Stimulated activated naive B cell treated with anti-CD40 and anti-IgM and Interleukin-4, amounts not matched to agents 10 μg/mL and 1 μg/mL and 100 μg/mL, for 72 hours (primary cell): ENCODE results near the gene PHTF2.
"Not testable (repeated sequence)": the region's sequence is repeated elsewhere in the genome, so short reads cannot be mapped to it uniquely, and the experiment has no call there.

Experiments
- ATAC-seq, 2 donors: fragments of 150-1000 bp; cut with Tn5 transposase; replicated peaks; 2 replicates each; pipeline ENCODE4 v1.10.0; 2021; ENCODE audit warnings: moderate library complexity in 1 of 2
- DNase-seq: peaks from one replicate; pipeline ENCODE4 v3.0.0; 2021
- H3K27ac Mint-ChIP-seq: one replicate; pipeline ENCODE4 v1.8.0; 2022; ENCODE audit warnings: mild to moderate bottlenecking, mixed read lengths
- H3K27me3 Mint-ChIP-seq, 2 donors: one replicate each; pipeline ENCODE4 v1.8.0; 2022; ENCODE audit warnings: mixed read lengths in 2 of 2
- H3K36me3 Mint-ChIP-seq, 2 donors: one replicate each; pipeline ENCODE4 v1.8.0; 2022; ENCODE audit warnings: mixed read lengths in 2 of 2, mild to moderate bottlenecking in 1 of 2
- H3K4me1 Mint-ChIP-seq, 2 donors: one replicate each; pipeline ENCODE4 v1.8.0; 2022; ENCODE audit warnings: mixed read lengths in 2 of 2, mild to moderate bottlenecking in 1 of 2
- H3K4me3 Mint-ChIP-seq, 2 donors: one replicate each; pipeline ENCODE4 v1.8.0; 2022; ENCODE audit warnings: mild to moderate bottlenecking in 2 of 2, mixed read lengths in 2 of 2, moderate library complexity in 1 of 2
- H3K9me3 Mint-ChIP-seq, 2 donors: one replicate each; pipeline ENCODE4 v1.8.0; 2022; ENCODE audit warnings: mixed read lengths in 2 of 2, mild to moderate bottlenecking in 1 of 2

Gene PHTF2

GRCh38 chr7:77859343-77859742 lies 60.8 kb downstream of the PHTF2 start:
- no peaks in the 10 kb centered on the region for H3K9me3 Mint-ChIP-seq
- no peaks in the 10 kb centered on the region for H3K27me3 Mint-ChIP-seq
- ATAC-seq (peak; percentile 56 to 67), DNase-seq (no peak)
- H3K27ac Mint-ChIP-seq: peak overlapping the region; percentile 56
- peak overlapping the region; percentile 10 to 35 for H3K4me3 Mint-ChIP-seq
- peaks cover 33 to 63% of the 10 kb centered on the region in 2 donors for H3K4me1 Mint-ChIP-seq
- H3K36me3 Mint-ChIP-seq: peaks cover 7 to 24% of the 10 kb centered on the region in 2 donors

DNA sequence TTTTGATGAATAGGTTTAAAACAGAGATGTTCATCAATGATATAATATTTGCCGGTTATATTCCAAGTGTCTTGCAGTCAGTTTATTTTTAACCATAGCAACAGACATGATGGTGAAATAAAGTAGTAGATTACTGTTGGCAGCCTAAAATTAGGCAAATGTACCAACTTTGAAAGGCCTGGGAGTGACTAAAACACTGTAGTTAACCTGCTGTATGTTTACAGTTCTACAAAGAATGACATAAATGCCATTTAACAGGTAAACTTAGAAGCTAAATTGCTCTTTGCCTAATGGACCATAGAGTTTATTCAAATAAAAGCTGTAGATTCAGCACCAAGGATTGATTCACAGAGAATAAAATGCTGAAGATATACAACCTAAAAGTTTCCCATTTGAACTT lies 64.1 kb downstream of the PHTF2 start:
- Mint-ChIP-seq H3K27ac (no peak overlapping the region), H3K36me3 (peaks cover 0 to 12% of the 10 kb centered on the region in 2 donors), H3K4me3 (no peak overlapping the region), H3K27me3 (no peaks in the 10 kb centered on the region), H3K9me3 (no peaks in the 10 kb centered on the region), H3K4me1 (peaks cover 32 to 72% of the 10 kb centered on the region in 2 donors)
- DNase-seq (no peak), ATAC-seq (no peak)

DNA sequence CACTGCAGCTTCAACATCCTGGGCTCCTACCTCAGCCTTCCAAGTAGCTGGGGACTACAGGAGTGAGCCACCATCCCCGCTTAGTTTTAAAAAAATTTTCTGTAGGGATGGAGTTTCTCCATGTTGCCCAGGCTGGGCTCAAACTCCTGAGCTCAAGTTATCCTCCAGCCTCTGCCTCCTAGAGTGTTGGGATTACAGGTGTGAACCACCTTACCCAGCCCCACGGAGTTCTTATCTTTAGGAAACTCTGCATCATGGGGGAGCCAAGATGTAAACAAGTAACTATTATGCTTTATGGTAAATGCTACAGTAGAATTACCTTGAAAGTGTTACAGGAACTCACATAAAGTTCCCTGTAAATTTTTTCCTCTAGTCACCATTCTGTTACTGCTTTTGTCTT lies 65.3 kb downstream of the PHTF2 start:
- H3K27ac Mint-ChIP-seq: no peak overlapping the region
- H3K9me3 Mint-ChIP-seq: no peaks in the 10 kb centered on the region
- DNase-seq: no peak
- no peak for ATAC-seq
- H3K27me3 Mint-ChIP-seq: no peaks in the 10 kb centered on the region
- H3K4me1 Mint-ChIP-seq: peaks cover 27 to 64% of the 10 kb centered on the region in 2 donors
- no peak overlapping the region for H3K4me3 Mint-ChIP-seq
- H3K36me3 Mint-ChIP-seq: peaks cover 0 to 12% of the 10 kb centered on the region in 2 donors

DNA sequence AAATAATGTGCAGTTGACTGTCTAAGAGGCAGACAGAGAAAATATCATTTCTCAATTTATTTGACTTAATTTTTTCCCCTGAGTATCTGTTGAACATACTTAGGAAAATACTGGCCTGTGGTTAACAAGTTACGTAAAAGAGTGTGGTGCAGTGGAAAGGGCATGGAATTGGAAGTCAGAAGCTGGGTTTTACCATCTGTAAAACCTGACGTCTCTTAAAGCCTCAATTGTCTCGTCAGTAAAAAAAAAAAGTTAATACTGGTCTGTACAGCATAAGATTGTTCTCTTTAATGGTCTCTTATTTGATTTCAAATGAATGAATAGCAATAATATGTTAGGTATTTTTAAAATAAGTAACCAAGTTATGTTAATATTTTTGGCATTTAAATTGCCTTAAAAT lies 67.8 kb downstream of the PHTF2 start:
- Mint-ChIP-seq H3K27ac (no peak overlapping the region), H3K27me3 (no peaks in the 10 kb centered on the region), H3K4me1 (peaks cover 21 to 54% of the 10 kb centered on the region in 2 donors), H3K36me3 (peaks cover 8 to 30% of the 10 kb centered on the region in 2 donors), H3K4me3 (no peak overlapping the region), H3K9me3 (peaks cover 7% of the 10 kb centered on the region in 2 donors)
- ATAC-seq (no peak), DNase-seq (no peak)

DNA sequence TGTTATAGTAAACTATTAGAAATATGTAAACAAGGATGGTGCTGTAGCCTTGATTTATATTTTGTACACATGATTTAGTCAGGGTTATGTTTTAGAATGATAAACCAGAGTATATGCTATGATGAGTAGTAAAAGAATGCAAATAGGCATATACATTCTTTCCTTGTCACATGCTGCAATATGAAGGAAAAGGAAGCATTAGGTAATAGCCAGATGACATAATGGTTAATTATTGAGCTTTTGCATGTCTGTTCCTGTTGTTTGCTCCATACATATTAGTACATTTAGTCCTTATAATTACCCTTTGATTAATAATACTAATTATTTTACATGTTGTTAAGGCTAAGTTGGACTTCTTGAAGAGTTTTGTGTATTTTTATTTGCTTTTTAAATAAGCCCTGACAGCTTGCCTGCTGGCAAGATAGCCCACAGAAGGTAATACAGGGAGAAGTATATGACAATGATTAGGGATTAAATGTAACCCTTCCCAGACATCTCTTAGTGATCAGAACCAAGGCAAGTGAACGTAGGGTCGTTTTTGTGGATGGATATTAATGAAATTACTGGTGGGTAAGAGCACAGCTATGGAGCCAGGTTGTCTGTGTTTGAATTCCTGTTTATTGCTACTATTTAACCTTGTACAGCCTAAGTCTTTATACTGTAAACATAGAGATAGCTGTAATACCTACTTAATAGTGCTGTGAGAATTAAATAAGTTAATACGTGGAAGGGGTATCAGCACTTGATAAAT lies 68.4 kb downstream of the PHTF2 start:
- Mint-ChIP-seq H3K4me3 (no peak overlapping the region), H3K27ac (no peak overlapping the region), H3K36me3 (peaks cover 8 to 31% of the 10 kb centered on the region in 2 donors), H3K27me3 (no peaks in the 10 kb centered on the region), H3K9me3 (peaks cover 7% of the 10 kb centered on the region in 2 donors), H3K4me1 (peaks cover 19 to 54% of the 10 kb centered on the region in 2 donors)
- ATAC-seq (no peak), DNase-seq (no peak)

GRCh38 chr7:77867537-77867865 lies 68.9 kb downstream of the PHTF2 start:
- peaks cover 21 to 60% of the 10 kb centered on the region in 2 donors for H3K4me1 Mint-ChIP-seq
- DNase-seq (no peak), ATAC-seq (no peak)
- no peaks in the 10 kb centered on the region for H3K27me3 Mint-ChIP-seq
- no peak overlapping the region for H3K27ac Mint-ChIP-seq
- peaks cover 10 to 36% of the 10 kb centered on the region in 2 donors for H3K36me3 Mint-ChIP-seq
- peaks cover 7% of the 10 kb centered on the region in 2 donors for H3K9me3 Mint-ChIP-seq
- H3K4me3 Mint-ChIP-seq: no peak overlapping the region

DNA sequence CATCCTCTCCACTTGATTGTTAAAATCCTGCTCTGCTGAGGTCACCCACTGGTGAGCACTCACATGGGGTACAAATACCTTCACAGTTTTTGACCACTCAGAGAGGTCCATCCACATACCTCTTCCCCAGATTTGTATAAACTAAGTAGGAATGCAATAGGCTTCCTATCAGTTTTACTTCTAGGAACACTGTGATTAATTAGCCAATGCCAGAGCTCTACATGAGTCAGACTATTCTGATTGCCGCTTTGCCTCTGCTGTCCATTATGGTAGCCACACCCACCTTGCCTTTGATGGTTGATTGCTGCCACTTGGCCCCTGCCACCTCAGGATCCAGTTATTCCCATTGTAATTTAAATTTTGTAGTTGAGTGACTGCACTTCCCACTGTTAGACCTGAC lies 73.7 kb downstream of the PHTF2 start:
- H3K27ac Mint-ChIP-seq, H3K27me3 Mint-ChIP-seq, DNase-seq, H3K4me3 Mint-ChIP-seq, H3K9me3 Mint-ChIP-seq, ATAC-seq: not testable (repeated sequence)
- H3K36me3 Mint-ChIP-seq: peaks cover 19 to 34% of the 10 kb centered on the region in 2 donors
- H3K4me1 Mint-ChIP-seq: peaks cover 12 to 44% of the 10 kb centered on the region in 2 donors

GRCh38 chr7:77873416-77874327 lies 75.1 kb downstream of the PHTF2 start:
- H3K27me3 Mint-ChIP-seq, H3K4me3 Mint-ChIP-seq, H3K9me3 Mint-ChIP-seq, DNase-seq, ATAC-seq: not testable (repeated sequence)
- Mint-ChIP-seq H3K4me1 (peaks cover 10 to 50% of the 10 kb centered on the region in 2 donors), H3K36me3 (peaks cover 25 to 40% of the 10 kb centered on the region in 2 donors), H3K27ac (peak overlapping the region; percentile 79)

DNA sequence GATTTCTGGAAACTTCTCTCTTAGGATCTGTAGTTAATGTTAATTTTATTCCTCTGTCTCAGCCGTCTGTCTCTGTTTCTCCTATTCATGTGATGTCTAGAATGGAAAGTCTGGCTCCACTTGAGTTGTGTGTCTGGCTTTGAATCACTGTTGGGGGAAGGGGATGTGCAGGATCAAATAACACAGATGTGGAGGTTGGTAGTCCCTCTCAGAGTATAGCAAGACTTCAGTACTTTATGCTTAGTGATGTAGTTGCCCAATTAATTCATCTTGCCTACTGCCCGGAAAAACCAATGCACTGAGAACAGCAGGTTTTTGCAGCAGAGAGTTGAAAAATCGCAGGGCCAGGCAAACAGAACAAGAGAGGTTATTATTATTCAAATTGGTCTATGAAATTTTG lies 79.2 kb downstream of the PHTF2 start:
- H3K27me3 Mint-ChIP-seq: no peaks in the 10 kb centered on the region
- no peak for ATAC-seq
- DNase-seq: no peak
- H3K9me3 Mint-ChIP-seq: peaks cover 0 to 1% of the 10 kb centered on the region in 2 donors
- H3K4me3 Mint-ChIP-seq: no peak overlapping the region
- peaks cover 26 to 50% of the 10 kb centered on the region in 2 donors for H3K4me1 Mint-ChIP-seq
- H3K27ac Mint-ChIP-seq: no peak overlapping the region
- H3K36me3 Mint-ChIP-seq: peaks cover 23 to 35% of the 10 kb centered on the region in 2 donors

- no peak overlapping the region for H3K4me3 Mint-ChIP-seq
- no peak for ATAC-seq
- peaks cover 21 to 35% of the 10 kb centered on the region in 2 donors for H3K36me3 Mint-ChIP-seq
These were observed 79.9 kb downstream of the PHTF2 start for GRCh38 chr7:77878500-77878899.

DNA sequence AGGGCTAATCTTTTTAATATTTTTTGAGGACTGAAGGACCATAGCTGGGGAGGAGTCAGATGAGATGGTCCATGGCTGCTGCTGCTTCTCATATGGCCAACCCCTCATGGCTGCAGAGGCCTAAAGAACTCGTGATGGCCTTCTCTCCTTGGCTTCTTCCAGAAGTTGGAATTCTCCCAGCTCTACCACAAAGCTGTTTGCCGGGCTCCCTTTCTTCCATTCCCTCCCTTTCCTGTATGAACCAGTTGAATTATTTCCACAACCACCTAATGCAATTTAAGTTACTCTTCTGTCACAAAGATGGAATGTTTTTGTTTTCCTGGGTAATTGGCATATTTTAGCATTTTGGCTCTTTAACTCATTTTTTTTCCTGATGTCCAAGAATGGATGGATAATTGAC lies 80.7 kb downstream of the PHTF2 start:
- no peaks in the 10 kb centered on the region for H3K27me3 Mint-ChIP-seq
- no peak overlapping the region for H3K4me3 Mint-ChIP-seq
- DNase-seq: no peak
- no peak overlapping the region for H3K27ac Mint-ChIP-seq
- peaks cover 0 to 1% of the 10 kb centered on the region in 2 donors for H3K9me3 Mint-ChIP-seq
- H3K4me1 Mint-ChIP-seq: peaks cover 24 to 45% of the 10 kb centered on the region in 2 donors
- no peak for ATAC-seq
- H3K36me3 Mint-ChIP-seq: peaks cover 21 to 35% of the 10 kb centered on the region in 2 donors

More at GRCh38 chr7:77878500-77878899, 79.9 kb downstream of the PHTF2 start:
- Mint-ChIP-seq H3K27ac (no peak overlapping the region), H3K9me3 (peaks cover 0 to 1% of the 10 kb centered on the region in 2 donors), H3K4me1 (peaks cover 26 to 46% of the 10 kb centered on the region in 2 donors), H3K27me3 (no peaks in the 10 kb centered on the region)
- DNase-seq: no peak

GRCh38 chr7:77881871-77882270 lies 83.3 kb downstream of the PHTF2 start:
- DNase-seq (no peak), ATAC-seq (no peak)
- H3K27ac Mint-ChIP-seq: no peak overlapping the region
- H3K27me3 Mint-ChIP-seq: no peaks in the 10 kb centered on the region
- H3K9me3 Mint-ChIP-seq: peaks cover 0 to 1% of the 10 kb centered on the region in 2 donors
- H3K4me3 Mint-ChIP-seq: no peak overlapping the region
- peaks cover 20 to 35% of the 10 kb centered on the region in 2 donors for H3K36me3 Mint-ChIP-seq
- H3K4me1 Mint-ChIP-seq: peaks cover 29 to 51% of the 10 kb centered on the region in 2 donors

DNA sequence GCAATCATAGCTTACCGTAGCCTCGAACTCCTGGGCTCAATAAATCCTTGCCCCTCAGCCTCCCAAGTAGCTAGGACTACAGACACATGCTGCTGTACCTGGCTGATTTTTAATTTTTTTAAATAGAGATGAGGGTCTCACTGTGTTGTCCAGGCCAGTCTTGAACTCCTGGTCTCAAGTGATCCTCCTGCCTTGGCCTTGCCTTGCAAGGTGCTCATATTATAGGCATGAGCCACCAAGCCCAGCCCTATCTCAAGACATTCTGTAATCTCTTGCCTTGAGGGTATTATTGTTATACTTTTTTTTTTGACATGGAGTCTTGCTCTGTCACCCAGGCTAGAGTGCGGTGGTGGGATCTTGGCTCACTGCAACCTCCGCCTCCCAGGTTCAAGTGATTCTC lies 86.6 kb downstream of the PHTF2 start:
- DNase-seq (no peak), ATAC-seq (no peak)
- peaks cover 34 to 64% of the 10 kb centered on the region in 2 donors for H3K4me1 Mint-ChIP-seq
- H3K9me3 Mint-ChIP-seq: peaks cover 0 to 1% of the 10 kb centered on the region in 2 donors
- H3K4me3 Mint-ChIP-seq: no peak overlapping the region
- H3K27ac Mint-ChIP-seq: peak overlapping the region; percentile 11
- H3K36me3 Mint-ChIP-seq: peaks cover 13 to 44% of the 10 kb centered on the region in 2 donors
- H3K27me3 Mint-ChIP-seq: no peaks in the 10 kb centered on the region

GRCh38 chr7:77887567-77887966 lies 89.0 kb downstream of the PHTF2 start:
- peak; percentile 60 to 92 for ATAC-seq
- peak overlapping the region; percentile 37 for H3K27ac Mint-ChIP-seq
- no peaks in the 10 kb centered on the region for H3K9me3 Mint-ChIP-seq
- H3K4me1 Mint-ChIP-seq: peaks cover 19 to 57% of the 10 kb centered on the region in 2 donors
- H3K36me3 Mint-ChIP-seq: peaks cover 6 to 33% of the 10 kb centered on the region in 2 donors
- DNase-seq: no peak
- no peak overlapping the region for H3K4me3 Mint-ChIP-seq
- no peaks in the 10 kb centered on the region for H3K27me3 Mint-ChIP-seq
